Measurements from ENCODE around the gene TDRD12. TPM values are rescaled to one million over a fixed set of nuclear protein-coding genes. Genes with fewer than 3 reads are reported as not detected.
A peak's percentile ranks its signal among the peaks of the same experiment; 100 is the strongest.
"Not testable (repeated sequence)": the region's sequence is repeated elsewhere in the genome, so short reads cannot be mapped to it uniquely, and the experiment has no call there.

TDRD12 gene
- polyA plus RNA-seq, 3 donors from 2014 or later: 0.36 to 0.39 TPM; not detected in 1

DNA sequence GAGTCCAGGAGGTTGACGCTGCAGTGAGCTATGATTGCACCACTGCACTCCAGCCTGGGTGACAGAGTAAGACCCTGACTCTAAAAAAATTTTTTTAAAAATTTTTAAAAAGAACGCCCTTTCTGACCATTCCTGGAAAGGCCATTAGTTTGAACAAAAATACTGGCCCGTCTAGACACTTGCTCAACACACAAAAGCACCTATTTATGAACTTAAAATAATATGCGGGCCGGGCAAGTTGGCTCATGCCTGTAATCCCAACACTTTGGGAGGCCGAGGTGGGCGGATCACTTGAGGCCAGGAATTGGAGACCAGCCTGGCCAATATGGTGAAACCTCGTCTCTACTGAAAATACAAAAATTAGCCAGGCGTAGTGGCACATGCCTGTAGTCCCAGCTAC lies 147.9 kb downstream of the TDRD12 start:
- H3K4me1 Mint-ChIP-seq; DNase-seq; H3K36me3 Mint-ChIP-seq; H3K4me3 Mint-ChIP-seq; H3K27me3 Mint-ChIP-seq (ENCODE audit: low read depth in 3 of 3); H3K9me3 Mint-ChIP-seq; H3K27ac Mint-ChIP-seq: not testable (repeated sequence)

DNA sequence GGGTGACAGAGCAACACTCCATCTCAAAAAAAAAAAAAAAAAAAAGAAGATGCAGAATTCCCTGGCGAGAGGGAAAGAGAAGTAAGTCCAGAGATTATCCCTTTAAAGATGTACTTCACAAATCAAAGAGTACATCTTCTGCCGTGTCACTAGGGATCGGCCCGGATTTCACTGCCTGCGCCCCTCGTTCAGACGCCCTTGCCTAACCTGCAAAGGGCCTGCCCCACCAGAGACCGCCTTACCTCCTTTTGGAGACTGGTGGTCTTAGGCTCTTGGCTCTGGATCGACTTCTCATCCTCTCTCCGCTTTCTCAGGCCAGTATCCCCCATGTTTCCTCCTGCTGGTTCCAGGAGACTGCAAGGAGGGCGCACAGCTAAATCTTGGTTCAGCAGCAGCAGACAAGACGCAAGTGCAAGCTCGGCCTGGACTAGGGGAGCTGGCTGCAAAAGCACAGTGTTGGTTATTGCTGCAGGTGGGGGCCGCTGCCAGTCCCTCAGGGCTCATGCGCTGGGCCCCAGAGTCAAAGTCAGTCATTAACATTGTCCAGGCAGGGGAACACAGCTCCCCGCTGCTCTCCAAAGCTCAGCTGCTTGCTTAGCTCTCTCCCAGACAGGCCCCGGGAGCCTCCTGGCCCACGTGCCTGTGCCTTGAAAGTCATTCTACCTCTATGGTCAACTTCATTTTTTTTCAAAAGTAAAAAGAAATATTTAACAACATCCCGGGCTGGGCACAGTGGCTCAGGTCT lies 148.8 kb downstream of the TDRD12 start:
- H3K27ac Mint-ChIP-seq: no peak overlapping the region
- no peaks in the 10 kb centered on the region for H3K27me3 Mint-ChIP-seq (ENCODE audit: low read depth in 3 of 3)
- no peaks in the 10 kb centered on the region for H3K4me1 Mint-ChIP-seq
- H3K4me3 Mint-ChIP-seq: no peak overlapping the region
- DNase-seq: no peak
- H3K36me3 Mint-ChIP-seq: no peaks in the 10 kb centered on the region
- no peaks in the 10 kb centered on the region for H3K9me3 Mint-ChIP-seq

DNA sequence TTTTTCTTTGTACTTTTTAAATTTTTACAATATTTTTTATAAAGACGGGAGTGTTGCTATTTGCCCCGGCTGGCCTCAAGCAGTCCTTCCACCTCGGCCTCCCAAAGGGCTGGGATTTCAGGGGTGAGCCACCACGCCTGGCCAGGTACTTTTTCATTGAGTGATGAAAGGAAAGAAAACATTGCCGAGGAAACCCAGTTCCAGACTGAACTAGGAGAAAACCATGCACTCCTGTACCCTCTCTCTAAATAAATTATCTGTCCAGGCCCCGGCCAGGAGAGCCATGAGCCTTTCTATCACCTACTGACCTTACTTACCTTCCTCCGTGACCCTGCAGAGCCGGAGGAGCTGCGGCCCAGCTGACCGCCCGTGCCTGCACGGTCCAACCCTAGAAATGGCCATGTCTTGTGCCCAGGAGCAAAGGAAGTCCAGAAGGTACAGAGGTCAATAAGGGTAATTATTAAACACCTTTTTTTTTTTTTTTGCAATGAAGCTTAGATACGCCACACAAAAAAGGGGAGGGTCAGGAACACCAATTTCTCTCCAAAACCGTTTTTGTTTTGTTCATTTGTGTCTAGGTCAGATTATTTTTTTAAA lies 149.9 kb downstream of the TDRD12 start, which contains the start of gene SLC7A9:
TSS of gene SLC7A9 (minus strand) at position 399 of the 597 bp plus-strand sequence. CDS start 1,233 bp downstream, outside the sequence.
- no peak within 1 kb of the TSS for H3K27ac Mint-ChIP-seq
- H3K4me3 Mint-ChIP-seq: no peak within 1 kb of the TSS
- no peaks in the 10 kb centered on the region for H3K4me1 Mint-ChIP-seq
- H3K9me3 Mint-ChIP-seq: no peaks in the 10 kb centered on the region
- H3K36me3 Mint-ChIP-seq: no peaks in the 10 kb centered on the region
- no peaks in the 10 kb centered on the region for H3K27me3 Mint-ChIP-seq (ENCODE audit: low read depth in 3 of 3)
- no peak for DNase-seq

DNA sequence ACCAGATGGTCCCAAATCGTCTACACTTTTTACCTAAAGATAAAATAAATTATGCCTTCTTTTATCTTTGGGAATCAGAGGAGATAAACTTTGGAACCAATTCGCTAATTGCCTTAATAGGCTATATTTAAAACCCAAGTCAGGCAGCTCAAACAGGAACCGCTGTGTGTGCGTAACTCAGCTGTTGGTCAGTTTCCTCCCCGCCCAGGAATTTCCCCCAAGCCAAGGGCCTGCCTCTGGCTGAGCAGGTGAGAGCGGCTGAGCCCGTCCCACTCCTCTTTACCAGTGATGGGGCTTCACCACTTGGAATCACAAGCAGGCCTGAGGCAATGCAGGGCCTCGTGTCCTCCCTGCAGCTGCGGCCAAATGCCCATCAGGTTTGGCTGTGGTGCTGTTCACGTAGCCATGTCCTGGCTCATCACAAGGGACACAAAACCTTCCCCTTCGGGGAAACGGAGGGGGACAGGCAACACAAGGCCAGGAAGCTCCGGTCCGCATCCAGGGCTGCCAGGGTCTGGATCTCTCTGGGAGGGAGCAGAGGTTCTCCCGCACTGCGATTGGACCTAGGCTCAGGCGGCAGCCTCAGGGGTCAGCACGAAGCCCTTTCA lies 150.5 kb downstream of the TDRD12 start:
- H3K36me3 Mint-ChIP-seq: no peaks in the 10 kb centered on the region
- H3K27me3 Mint-ChIP-seq (ENCODE audit: low read depth in 3 of 3): no peaks in the 10 kb centered on the region
- DNase-seq: no peak
- no peaks in the 10 kb centered on the region for H3K9me3 Mint-ChIP-seq
- H3K27ac Mint-ChIP-seq: no peak overlapping the region
- no peak overlapping the region for H3K4me3 Mint-ChIP-seq
- no peaks in the 10 kb centered on the region for H3K4me1 Mint-ChIP-seq

DNA sequence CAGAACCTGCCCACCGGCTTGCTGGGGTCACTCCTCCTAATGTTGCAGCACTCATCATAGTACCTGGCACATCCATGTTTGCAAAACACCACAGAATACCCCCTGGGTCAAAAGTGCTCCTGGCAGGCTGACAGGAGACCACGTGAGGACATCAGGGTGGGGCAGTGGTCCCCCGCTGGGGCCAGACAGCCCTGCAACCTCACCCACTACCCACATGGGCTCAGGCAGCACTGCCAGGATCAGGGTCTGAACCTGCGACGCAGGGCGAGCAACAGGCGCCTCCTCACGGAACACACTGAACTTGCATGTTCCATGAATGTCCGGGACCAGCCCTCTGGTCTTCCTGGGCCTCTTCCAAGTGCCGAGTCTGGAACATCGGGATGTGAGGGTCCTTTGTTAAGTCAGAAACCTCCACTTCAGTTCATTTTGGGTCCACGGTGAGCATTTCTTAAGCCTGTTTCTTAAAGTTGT lies 151.4 kb downstream of the TDRD12 start:
- Mint-ChIP-seq H3K27ac (no peak overlapping the region), H3K4me1 (no peaks in the 10 kb centered on the region), H3K9me3 (no peaks in the 10 kb centered on the region), H3K4me3 (no peak overlapping the region), H3K27me3 (ENCODE audit: low read depth in 3 of 3) (no peaks in the 10 kb centered on the region), H3K36me3 (no peaks in the 10 kb centered on the region)
- DNase-seq: no peak

DNA sequence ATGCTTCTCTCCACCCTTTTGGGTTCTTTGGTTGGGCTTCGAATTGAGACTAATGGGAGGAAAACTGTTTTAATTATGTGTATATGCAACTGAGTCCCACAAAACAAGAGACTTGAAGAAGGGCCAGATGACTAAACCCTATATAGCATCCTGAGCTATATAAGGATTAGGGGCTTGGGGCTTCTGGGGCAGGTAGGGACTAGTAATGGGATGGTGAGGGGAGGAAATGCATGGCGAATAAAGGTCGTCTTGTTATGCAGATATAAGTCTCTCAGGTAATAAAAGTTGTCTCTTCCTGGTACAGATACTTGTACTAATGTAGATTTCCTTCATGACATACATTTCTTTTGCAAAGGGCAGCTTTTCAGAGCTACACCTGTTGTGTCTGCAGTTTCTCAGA lies 152.8 kb downstream of the TDRD12 start:
- H3K9me3 Mint-ChIP-seq: no peaks in the 10 kb centered on the region
- no peak overlapping the region for H3K4me3 Mint-ChIP-seq
- no peak overlapping the region for H3K27ac Mint-ChIP-seq
- H3K36me3 Mint-ChIP-seq: peaks cover 0 to 3% (median 0%) of the 10 kb centered on the region in 3 donors
- DNase-seq: no peak
- no peaks in the 10 kb centered on the region for H3K27me3 Mint-ChIP-seq (ENCODE audit: low read depth in 3 of 3)
- no peaks in the 10 kb centered on the region for H3K4me1 Mint-ChIP-seq

DNA sequence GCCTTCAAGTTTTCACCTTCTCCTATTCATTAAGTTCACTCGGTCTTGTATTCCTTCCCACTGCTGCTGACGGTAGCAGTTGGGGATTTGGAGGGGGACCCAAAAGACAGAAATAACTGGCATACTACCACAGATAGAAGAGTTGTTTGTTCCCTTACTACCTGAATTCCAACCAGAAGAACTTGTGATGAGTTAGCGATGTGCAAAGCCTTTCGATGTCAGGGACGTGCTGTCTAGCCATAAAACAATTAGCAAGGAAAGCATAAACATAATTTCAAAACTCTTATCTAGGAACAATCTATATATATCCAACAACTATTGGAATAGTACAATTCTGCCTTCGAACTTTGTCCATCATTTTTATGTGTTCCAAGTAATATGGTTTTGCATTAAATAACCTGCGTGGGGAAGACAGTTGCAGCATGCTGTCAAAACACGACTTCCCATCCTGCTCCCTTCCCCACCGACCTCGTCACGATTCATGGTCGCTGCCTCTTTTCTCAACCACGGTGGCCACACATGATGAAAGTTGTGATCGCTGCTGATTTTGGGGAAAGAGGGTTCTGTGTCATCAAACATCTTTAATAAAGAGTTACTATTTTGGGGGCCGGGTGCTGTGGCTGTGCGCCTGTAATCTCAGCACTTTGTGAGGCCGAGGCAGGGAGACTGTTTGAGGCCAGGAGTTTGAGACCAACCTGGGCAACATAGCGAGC lies 153.8 kb downstream of the TDRD12 start:
- peaks cover 0 to 9% (median 5%) of the 10 kb centered on the region in 3 donors for H3K36me3 Mint-ChIP-seq
- no peaks in the 10 kb centered on the region for H3K27me3 Mint-ChIP-seq (ENCODE audit: low read depth in 3 of 3)
- no peaks in the 10 kb centered on the region for H3K9me3 Mint-ChIP-seq
- no peak overlapping the region for H3K27ac Mint-ChIP-seq
- DNase-seq: no peak
- H3K4me1 Mint-ChIP-seq: no peaks in the 10 kb centered on the region
- no peak overlapping the region for H3K4me3 Mint-ChIP-seq

DNA sequence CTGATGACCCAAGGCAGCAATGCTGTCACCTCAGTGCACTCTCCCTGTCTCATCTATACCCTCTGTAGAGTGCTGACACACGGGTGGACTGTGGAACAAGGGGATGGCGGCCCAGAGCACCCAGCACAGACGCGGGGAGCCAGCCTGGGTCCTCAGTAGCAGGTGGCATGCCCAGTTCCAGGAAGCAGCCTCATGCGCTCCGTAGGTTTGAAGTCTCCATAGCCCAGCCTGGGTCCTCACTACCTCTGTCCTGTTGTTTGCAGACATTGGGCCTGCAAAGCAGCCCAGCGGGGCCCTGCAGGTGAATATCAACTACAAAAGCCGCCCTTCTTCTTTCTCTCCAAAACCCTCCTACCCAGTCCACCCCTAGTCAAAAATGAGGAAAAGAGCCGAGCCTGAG lies 155.0 kb downstream of the TDRD12 start:
- H3K27me3 Mint-ChIP-seq (ENCODE audit: low read depth in 3 of 3): no peaks in the 10 kb centered on the region
- DNase-seq: no peak
- H3K4me1 Mint-ChIP-seq: no peaks in the 10 kb centered on the region
- H3K27ac Mint-ChIP-seq: no peak overlapping the region
- peaks cover 0 to 17% (median 8%) of the 10 kb centered on the region in 3 donors for H3K36me3 Mint-ChIP-seq
- H3K9me3 Mint-ChIP-seq: no peaks in the 10 kb centered on the region
- H3K4me3 Mint-ChIP-seq: no peak overlapping the region

DNA sequence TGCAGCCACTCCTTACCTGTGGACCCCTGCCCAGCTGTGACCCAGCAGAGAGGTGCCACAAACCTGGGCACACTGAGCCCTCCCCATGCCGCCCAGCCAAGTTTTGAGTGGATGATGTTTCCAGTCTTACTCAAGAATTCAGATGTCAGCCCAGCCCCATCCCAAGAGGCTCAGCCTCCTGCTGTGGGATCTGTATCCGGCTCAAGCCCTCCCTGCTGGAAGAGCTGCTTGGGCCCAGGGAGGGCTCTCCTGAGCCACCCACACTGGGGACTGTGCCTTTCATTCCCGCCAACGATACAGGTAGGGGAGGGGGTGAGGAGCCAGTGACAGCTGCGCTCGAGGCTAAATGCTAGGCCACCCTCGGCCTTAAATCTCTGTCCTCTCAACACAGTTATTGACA lies 155.9 kb downstream of the TDRD12 start:
- DNase-seq: no peak
- Mint-ChIP-seq H3K27ac (no peak overlapping the region), H3K9me3 (no peaks in the 10 kb centered on the region), H3K27me3 (ENCODE audit: low read depth in 3 of 3) (no peaks in the 10 kb centered on the region), H3K36me3 (peaks cover 0 to 17% (median 8%) of the 10 kb centered on the region in 3 donors), H3K4me1 (no peaks in the 10 kb centered on the region), H3K4me3 (no peak overlapping the region)

DNA sequence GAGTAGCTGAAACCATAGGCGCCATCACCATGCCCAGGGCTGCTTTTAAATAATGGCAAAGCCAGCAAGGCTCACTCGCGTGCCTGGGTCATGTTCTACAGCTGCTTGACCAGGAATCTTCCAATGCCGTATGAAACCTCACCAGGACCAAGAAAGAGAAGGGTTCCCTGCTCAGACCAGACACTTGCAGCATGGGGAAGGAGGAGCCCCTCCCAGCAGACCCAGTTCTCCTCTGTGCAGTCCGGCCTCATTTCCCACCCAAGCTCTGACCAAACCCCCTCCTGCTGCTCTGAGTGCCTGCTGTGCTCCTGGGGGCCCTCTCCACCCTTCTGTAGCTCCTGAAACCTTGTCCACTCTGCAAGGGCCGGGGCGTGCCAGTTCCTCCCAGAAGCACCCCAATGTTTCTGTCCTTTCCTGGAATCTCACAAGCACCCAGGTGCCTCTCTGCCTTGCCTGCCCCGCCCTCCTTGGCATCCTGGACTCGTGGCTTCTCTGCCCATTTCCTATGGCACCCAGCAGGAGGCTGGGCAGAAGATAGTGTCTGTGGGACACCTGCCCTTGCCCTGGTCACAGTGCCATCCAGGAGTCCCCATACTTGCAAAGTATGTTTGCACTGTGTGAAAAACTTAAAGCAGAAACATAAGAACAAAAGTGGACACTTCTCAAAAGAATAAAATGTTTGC lies 156.8 kb downstream of the TDRD12 start:
- no peaks in the 10 kb centered on the region for H3K4me1 Mint-ChIP-seq
- no peak overlapping the region for H3K4me3 Mint-ChIP-seq
- H3K36me3 Mint-ChIP-seq: peaks cover 0 to 17% (median 8%) of the 10 kb centered on the region in 3 donors
- DNase-seq: no peak
- no peaks in the 10 kb centered on the region for H3K9me3 Mint-ChIP-seq
- H3K27ac Mint-ChIP-seq: peak overlapping the region in 1 of 6 donors; percentile 71
- no peaks in the 10 kb centered on the region for H3K27me3 Mint-ChIP-seq (ENCODE audit: low read depth in 3 of 3)

DNA sequence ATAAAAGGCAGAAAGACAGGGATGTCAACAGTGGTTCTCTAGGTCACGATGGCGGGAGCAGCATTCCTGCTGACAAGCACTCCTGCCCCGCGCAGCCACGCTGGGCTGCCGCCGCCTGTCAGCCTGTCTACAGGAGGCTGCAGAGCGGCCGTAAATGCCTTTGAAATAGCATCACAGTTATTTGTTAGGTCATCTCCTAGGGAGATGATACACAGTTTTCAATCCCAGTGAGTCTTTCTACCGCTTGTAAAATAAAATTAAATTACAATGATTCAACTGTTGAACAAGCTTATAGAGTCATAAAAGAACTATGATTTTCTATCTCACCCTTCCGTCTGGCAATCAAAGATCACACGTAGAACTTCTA lies 157.3 kb downstream of the TDRD12 start:
- no peak overlapping the region for H3K27ac Mint-ChIP-seq
- H3K4me1 Mint-ChIP-seq: no peaks in the 10 kb centered on the region
- no peaks in the 10 kb centered on the region for H3K27me3 Mint-ChIP-seq (ENCODE audit: low read depth in 3 of 3)
- no peaks in the 10 kb centered on the region for H3K9me3 Mint-ChIP-seq
- peaks cover 0 to 17% (median 8%) of the 10 kb centered on the region in 3 donors for H3K36me3 Mint-ChIP-seq
- H3K4me3 Mint-ChIP-seq: no peak overlapping the region
- no peak for DNase-seq
